ENCODE results near the gene MINDY3.

The MINDY3 gene

GRCh38 chr10:15747632-15748031, 112.7 kb downstream of the MINDY3 start:
- H3K4me3 ChIP-seq (ENCODE audit: low read length): no peak overlapping the region
- DNase-seq (ENCODE audit: low read depth, low spot score): no peak

GRCh38 chr10:15745751-15746150, 114.6 kb downstream of the MINDY3 start:
- no peak for DNase-seq (ENCODE audit: low read depth, low spot score)
- no peak overlapping the region for H3K4me3 ChIP-seq (ENCODE audit: low read length)

- no peak overlapping the region for H3K4me3 ChIP-seq (ENCODE audit: low read length)
- peak; percentile 58 for DNase-seq (ENCODE audit: low read depth, low spot score)
Observed at GRCh38 chr10:15744217-15744865, 116.0 kb downstream of the MINDY3 start.

- DNase-seq (ENCODE audit: low read depth, low spot score): no peak
- no peak overlapping the region for H3K4me3 ChIP-seq (ENCODE audit: low read length)
Observed at GRCh38 chr10:15743443-15743842, 116.9 kb downstream of the MINDY3 start.

GRCh38 chr10:15742836-15743235, 117.5 kb downstream of the MINDY3 start:
- no peak for DNase-seq (ENCODE audit: low read depth, low spot score)
- no peak overlapping the region for H3K4me3 ChIP-seq (ENCODE audit: low read length)

GRCh38 chr10:15742102-15742501, 118.2 kb downstream of the MINDY3 start:
- H3K4me3 ChIP-seq (ENCODE audit: low read length): no peak overlapping the region
- DNase-seq (ENCODE audit: low read depth, low spot score): no peak

- no peak for DNase-seq (ENCODE audit: low read depth, low spot score)
- no peak overlapping the region for H3K4me3 ChIP-seq (ENCODE audit: low read length)
Observed at GRCh38 chr10:15741581-15741980, 118.7 kb downstream of the MINDY3 start.

GRCh38 chr10:15740261-15740660, 120.0 kb downstream of the MINDY3 start:
- H3K4me3 ChIP-seq (ENCODE audit: low read length): no peak overlapping the region
- no peak for DNase-seq (ENCODE audit: low read depth, low spot score)

- no peak for DNase-seq (ENCODE audit: low read depth, low spot score)
- H3K4me3 ChIP-seq (ENCODE audit: low read length): no peak overlapping the region
Observed at GRCh38 chr10:15739254-15739970, 120.9 kb downstream of the MINDY3 start.

- no peak overlapping the region for H3K4me3 ChIP-seq (ENCODE audit: low read length)
- no peak for DNase-seq (ENCODE audit: low read depth, low spot score)
Observed at GRCh38 chr10:15738270-15738925, 121.9 kb downstream of the MINDY3 start.

- DNase-seq (ENCODE audit: low read depth, low spot score): no peak
- no peak overlapping the region for H3K4me3 ChIP-seq (ENCODE audit: low read length)
Observed at GRCh38 chr10:15737656-15738055, 122.7 kb downstream of the MINDY3 start.

GRCh38 chr10:15735763-15736162, 124.5 kb downstream of the MINDY3 start:
- H3K4me3 ChIP-seq (ENCODE audit: low read length): no peak overlapping the region
- no peak for DNase-seq (ENCODE audit: low read depth, low spot score)

- H3K4me3 ChIP-seq (ENCODE audit: low read length): no peak overlapping the region
- DNase-seq (ENCODE audit: low read depth, low spot score): no peak
Observed at GRCh38 chr10:15730341-15730740, 130.0 kb downstream of the MINDY3 start.

- DNase-seq (ENCODE audit: low read depth, low spot score): no peak
- H3K4me3 ChIP-seq (ENCODE audit: low read length): no peak overlapping the region
Observed at GRCh38 chr10:15729890-15730289, 130.4 kb downstream of the MINDY3 start.
